HG02798 (cell line): ENCODE measurements around the gene EFCAB11.
A peak's percentile ranks its signal among the peaks of the same experiment; 100 is the strongest.

Source experiments
- ATAC-seq: cut with Tn5 transposase; IDR thresholded peaks from one replicate; pipeline ENCODE4 v1.9.1; 2021; ENCODE audit warnings: mild to moderate bottlenecking; ENCODE audit not compliant: unreplicated experiment, poor library complexity

EFCAB11 gene

GRCh38 chr14:89954070-89955021 lies at the start of gene EFCAB11:
TSS of gene EFCAB11 (minus strand) at chr14:89954730. CDS start at chr14:89954660, 70 bp downstream.
- peak; percentile 87 for ATAC-seq

GRCh38 chr14:90003526-90004307 lies 49.2 kb upstream of the EFCAB11 start:
- no peak for ATAC-seq

GRCh38 chr14:90000935-90001334 lies 46.4 kb upstream of the EFCAB11 start:
- no peak for ATAC-seq

GRCh38 chr14:89996963-89997362 lies 42.4 kb upstream of the EFCAB11 start:
- ATAC-seq, result no peak

- no peak for ATAC-seq
Observed at GRCh38 chr14:89992273-89992672, 37.7 kb upstream of the EFCAB11 start.

GRCh38 chr14:89990623-89991275 lies 36.2 kb upstream of the EFCAB11 start:
- no peak for ATAC-seq

- ATAC-seq, result no peak
Observed at GRCh38 chr14:89990218-89990617, 35.7 kb upstream of the EFCAB11 start.

GRCh38 chr14:89988787-89989186 lies 34.3 kb upstream of the EFCAB11 start:
- no peak for ATAC-seq

GRCh38 chr14:89987161-89987475 lies 32.6 kb upstream of the EFCAB11 start:
- no peak for ATAC-seq

GRCh38 chr14:89986462-89987160 lies 32.1 kb upstream of the EFCAB11 start:
- no peak for ATAC-seq

GRCh38 chr14:89983375-89983774 lies 28.8 kb upstream of the EFCAB11 start:
- peak; percentile 59 for ATAC-seq

GRCh38 chr14:89978656-89979055 lies 24.1 kb upstream of the EFCAB11 start:
- ATAC-seq, result no peak

GRCh38 chr14:89977668-89978067 lies 23.1 kb upstream of the EFCAB11 start:
- ATAC-seq, result no peak

- ATAC-seq, result peak; percentile 81
Observed at GRCh38 chr14:89973234-89973823, 18.8 kb upstream of the EFCAB11 start.

GRCh38 chr14:89965839-89966238 lies 11.3 kb upstream of the EFCAB11 start:
- no peak for ATAC-seq

GRCh38 chr14:89963288-89963978 lies 8.9 kb upstream of the EFCAB11 start:
- no peak for ATAC-seq

- no peak for ATAC-seq
Observed at GRCh38 chr14:89960914-89961313, 6.4 kb upstream of the EFCAB11 start.

- ATAC-seq, result no peak
Observed at GRCh38 chr14:89959853-89960445, 5.4 kb upstream of the EFCAB11 start.

- ATAC-seq, result no peak
Observed at GRCh38 chr14:89958966-89959365, 4.4 kb upstream of the EFCAB11 start.
